Fibroblast of peridontal ligament (primary cell): ENCODE data around the gene NCEH1.
"Not testable (repeated sequence)": the region's sequence is repeated elsewhere in the genome, so short reads cannot be mapped to it uniquely, and the experiment has no call there.

Experiments used
- DNase-seq: peaks from one replicate; pipeline ENCODE4 v3.0.0-alpha.2; 2010; ENCODE audit errors: extremely low read depth

NCEH1 gene

GRCh38 chr3:172613845-172614244, 97.0 kb downstream of the NCEH1 start:
- no peak for DNase-seq

- no peak for DNase-seq
Observed at GRCh38 chr3:172612871-172613678, 97.8 kb downstream of the NCEH1 start.

DNA sequence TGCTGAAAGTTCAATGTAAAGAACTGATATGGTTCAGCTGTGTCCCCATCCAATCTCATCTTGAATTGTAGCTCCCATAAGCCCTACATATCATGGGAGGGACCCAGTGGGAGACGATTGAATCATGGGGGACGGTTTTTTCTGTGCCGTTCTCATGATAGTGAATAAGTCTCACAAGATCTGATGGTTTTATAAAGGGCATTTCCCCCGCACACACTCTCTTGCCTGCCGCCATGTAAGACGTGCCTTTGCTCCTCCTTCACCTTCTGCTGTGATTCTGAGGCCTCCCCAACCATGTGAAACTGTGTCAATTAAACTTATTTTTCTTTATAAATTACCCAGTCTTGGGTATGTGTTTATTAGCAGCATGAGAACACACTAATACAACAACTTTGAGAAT, 101.1 kb downstream of the NCEH1 start:
- DNase-seq = no peak

GRCh38 chr3:172608575-172608974, 102.3 kb downstream of the NCEH1 start:
- DNase-seq = no peak

GRCh38 chr3:172607305-172608121, 103.4 kb downstream of the NCEH1 start:
- peak; percentile 78 for DNase-seq

DNA sequence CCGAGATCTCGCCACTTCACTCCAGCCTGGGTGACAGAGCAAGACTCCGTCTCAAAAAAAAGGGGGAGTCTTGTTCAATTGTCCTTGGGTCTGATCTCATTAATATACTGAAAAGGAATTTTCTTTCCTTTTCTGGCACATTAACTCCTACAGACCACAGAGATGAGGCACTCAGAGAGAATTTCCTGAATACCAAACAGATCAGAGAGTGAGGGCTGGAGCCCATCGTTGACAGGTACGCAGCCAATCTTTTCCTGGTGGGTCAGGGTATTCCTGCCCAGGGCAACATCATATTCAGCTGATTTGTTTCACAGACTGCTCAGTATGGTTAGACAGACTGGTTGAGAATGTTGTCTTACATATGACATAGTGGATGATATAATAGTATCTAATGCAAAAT, 104.8 kb downstream of the NCEH1 start:
- DNase-seq = no peak

GRCh38 chr3:172604895-172605646, 105.8 kb downstream of the NCEH1 start:
- no peak for DNase-seq

DNA sequence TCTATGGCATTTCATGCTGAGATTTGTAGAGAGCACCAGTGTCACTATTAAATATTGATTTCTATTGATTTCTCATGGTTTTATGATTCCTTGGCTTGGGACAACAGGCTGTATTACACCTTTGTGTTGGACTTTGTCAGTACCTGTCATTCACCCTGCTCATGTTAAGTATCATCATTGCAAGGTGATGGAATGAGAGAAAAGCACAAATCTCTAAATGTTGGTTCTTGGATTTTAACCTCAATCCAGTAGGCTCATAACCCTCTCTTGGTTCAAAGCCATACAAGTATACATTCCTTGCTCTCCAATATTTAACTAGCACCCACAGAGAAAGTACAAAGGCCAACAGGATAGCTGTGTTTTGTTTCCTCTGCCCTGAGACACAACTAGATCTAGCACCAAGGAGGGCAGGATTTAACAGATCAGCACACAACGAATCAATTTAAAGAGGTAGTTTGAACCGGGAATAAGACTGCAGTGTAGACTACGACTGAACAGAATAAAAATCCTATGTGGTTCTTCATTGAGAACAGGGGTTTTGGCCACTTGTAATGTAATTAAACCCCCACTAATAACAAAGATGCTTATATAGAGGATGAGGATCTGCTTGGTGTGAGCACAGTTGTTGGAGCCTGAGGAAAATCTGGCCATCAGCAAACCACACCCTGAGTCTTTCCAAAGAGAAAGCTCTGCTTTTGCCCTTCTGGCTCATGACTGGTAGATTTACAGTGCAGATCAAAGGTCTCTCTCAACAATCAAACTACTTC, 109.6 kb downstream of the NCEH1 start:
- DNase-seq = no peak

GRCh38 chr3:172600644-172601065, 110.2 kb downstream of the NCEH1 start:
- DNase-seq = no peak

DNA sequence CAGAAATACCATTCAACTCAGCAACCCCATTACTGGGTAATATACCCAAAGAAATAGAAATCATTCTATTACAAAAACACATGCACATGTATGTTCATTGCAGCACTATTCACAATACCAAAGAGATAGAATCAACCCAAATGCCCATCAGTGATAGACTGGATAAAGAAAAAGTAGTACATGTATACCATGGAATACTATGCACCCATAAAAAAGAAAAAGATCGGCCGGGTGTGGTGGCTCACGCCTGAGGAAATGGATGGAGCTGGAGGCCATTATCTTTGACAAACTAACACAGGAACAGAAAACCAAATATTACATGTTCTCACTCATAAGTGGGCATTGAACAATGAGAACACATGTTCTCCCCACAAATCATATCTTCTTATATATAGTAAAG, 112.0 kb downstream of the NCEH1 start:
- no peak for DNase-seq

DNA sequence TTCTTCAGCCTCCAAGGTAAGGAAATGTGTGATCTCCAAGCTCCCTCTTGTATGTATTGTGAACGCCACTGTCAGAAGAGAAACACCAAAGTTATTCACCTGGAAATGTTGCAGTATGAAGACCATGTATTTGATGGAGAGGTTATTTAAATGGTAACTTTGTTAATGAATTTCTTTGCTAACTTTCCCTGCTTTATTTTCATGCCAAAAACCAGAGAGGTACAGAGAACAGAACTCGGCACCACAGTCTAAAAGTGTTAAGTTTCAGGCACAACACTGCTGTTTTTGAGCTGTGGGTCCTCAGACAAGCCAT, 114.5 kb downstream of the NCEH1 start:
- no peak for DNase-seq

GRCh38 chr3:172595664-172596393, 115.0 kb downstream of the NCEH1 start:
- DNase-seq = peak; percentile 81

- not testable (repeated sequence) for DNase-seq
Observed at GRCh38 chr3:172594900-172595663, 115.8 kb downstream of the NCEH1 start.

GRCh38 chr3:172592898-172593669, 117.8 kb downstream of the NCEH1 start:
- no peak for DNase-seq

DNA sequence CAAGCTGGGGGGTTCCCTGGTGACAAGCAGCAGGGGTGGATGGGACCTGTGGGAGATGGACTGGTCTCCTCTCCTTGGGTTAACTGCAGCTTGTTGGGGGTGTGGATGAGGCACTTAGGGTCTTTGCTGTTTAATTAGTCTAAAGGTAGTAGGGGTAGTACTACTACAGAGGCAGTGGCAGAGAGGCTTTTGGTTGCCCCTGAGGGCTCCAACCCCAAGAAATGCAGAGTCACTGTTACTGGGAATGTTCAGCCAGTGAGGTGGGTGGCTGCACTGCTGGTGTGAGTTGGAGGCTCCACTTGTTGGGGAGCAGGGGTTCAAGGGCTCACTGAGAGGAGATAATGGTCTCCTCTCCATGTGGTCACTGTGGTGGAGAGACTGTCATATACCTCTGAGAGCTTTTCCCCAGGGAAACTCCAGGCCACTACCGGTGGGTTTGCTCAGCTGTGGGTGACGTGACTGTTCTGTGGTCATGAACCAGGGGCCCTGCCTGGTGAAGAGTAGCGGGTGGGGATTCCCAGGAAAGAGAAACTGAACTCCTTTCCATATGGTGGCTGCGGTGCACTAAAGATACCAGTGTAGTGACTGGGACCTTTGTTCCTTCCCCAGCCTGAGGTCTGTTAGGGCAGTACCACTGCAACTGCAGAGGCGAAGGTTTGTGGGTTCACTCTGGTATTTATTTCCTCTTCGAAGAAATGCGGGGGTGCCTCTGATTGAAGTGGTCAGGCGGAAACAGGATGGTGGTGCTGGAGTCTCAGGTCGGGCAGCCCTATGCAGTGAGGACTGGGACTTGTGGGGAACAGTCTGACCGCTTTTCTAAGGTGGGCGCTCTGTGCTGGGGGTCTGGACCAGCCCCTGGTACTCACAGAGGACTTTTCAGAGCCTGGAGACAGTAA, 118.7 kb downstream of the NCEH1 start:
- DNase-seq = no peak

GRCh38 chr3:172591125-172591605, 119.7 kb downstream of the NCEH1 start:
- DNase-seq = no peak

DNA sequence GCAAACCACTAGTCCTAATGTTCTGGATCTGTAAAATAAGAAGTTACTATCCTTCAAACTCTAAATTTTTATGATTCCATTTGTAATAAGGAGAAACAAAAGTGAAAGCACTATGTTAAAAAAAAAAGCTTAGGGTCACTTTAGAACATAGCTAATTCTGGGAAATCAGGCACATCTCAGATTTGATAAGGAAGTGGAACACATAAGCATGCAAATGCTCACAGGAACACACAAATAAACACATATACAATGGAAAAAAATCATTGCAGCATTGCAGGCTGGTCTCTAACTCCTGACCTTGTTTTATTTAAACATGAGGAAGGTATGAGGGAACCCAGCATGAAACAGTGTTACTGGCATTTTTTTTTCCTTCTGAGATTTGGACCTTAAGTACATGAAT, 124.4 kb downstream of the NCEH1 start:
- DNase-seq = peak; percentile 21

- DNase-seq = no peak
Observed at GRCh38 chr3:172585954-172586353, 124.9 kb downstream of the NCEH1 start.
